Right renal cortex interstitium (tissue), 3 donors: ENCODE results near the gene NIPA2. TPM values are rescaled to one million over a fixed set of nuclear protein-coding genes. Genes with fewer than 3 reads are reported as not detected.
"Not testable (repeated sequence)": the region's sequence is repeated elsewhere in the genome, so short reads cannot be mapped to it uniquely, and the experiment has no call there.

ENCODE experiments used
- DNase-seq, 3 donors: peaks; one replicate each; pipeline ENCODE4 v3.0.0-alpha.2; 2013; ENCODE audit warnings: low read depth in 3 of 3, low spot score in 2 of 3
- polyA plus RNA-seq, 3 donors: library from polyadenylated mRNA; unstranded; fragments of 120-200 nt; gene quantifications; one replicate each; pipeline ENCODE4 v1.2.1, GENCODE V29; 2013; ENCODE audit not compliant: insufficient read length in 3 of 3

Gene NIPA2
- polyA plus RNA-seq: 10 to 100 TPM; 59.5 to 63.5 (median 61.5) TPM

DNA sequence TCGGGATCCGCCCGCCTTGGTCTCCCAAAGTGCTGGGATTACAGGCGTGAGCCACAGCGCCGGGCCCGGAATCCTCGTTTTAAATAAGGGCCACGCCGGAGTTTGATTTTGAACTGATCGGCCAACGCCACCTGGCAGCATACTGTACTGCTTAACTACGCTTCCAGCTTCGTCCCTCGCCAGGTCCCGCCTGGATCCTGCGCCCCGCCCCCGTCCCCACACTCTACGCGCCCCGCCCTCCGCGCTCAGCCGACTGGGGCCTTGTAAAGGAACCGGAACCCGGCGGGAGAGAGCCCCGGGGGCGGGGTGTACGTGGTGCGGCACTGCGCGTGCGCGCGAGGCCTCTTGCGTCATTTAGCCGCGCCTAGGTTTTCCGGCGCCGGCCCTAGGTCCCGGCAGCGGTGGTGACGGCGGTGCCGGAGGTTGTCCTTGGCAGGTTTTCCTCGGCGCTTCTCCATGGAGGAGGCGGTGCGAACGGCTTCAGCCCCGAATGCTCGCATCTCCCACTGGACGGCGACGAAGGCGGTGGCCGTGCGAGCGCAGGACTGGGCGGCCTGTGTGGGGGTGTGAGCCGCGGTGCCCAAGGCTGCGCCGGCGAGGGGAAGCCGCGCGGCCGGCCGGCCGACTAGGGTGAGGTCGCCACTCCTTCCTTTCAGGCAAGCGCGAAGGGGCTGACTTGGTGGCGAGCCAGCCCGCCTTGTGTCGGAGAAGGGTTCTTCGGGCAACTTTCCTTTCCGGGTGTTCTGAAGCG is at the start of gene NIPA2:
Gene NIPA2 (plus strand): TSS at position 375 of the 751 bp plus-strand sequence. CDS start 13,066 bp downstream, outside the sequence.
- peak; percentile 93 to 94 (median 93) for DNase-seq

GRCh38 chr15:22794063-22794462 is 44.4 kb upstream of the NIPA2 start:
- DNase-seq: no peak

GRCh38 chr15:22794621-22795167 is 43.8 kb upstream of the NIPA2 start:
- no peak for DNase-seq

DNA sequence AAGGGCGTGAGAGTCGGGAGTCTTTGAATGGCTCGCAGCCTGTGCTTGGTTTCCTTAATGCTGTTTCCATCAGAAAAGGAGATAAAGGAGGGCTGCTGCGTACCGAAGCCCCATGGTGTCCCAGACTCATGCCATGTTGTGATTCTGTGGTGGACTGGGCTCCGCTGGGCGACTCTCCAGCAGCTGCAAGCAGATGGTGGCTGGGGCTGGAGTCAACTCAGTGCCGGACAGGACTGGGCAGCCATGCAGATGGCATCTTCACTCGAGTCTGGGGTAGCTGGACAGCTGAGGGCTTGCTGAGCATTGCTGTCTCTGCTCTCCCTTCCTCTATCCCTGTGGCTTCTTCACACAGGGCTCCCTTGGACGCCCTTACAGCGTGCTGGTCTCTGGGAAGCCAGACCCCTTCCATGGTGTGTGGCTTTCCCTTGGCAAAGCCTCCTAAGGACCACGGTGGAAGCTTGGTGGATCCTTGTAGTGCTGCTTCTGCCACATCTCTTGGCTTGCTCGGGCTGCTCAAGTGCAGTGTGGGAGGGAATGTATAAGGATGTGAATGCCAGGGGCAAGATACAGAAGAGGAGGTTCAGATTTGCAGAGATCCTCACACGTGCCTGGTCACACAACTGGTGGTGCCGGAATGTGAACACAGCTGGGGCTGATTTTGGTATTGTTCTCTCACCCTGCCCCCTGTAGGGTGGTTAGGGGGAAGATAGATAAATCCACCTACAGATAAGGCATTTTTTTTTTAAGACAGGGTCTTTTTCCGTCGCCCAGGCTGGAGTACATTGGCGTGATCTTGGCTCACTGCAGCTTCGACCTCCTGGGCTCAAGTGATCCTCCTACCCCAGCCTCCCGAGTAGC is 43.0 kb upstream of the NIPA2 start:
- DNase-seq: no peak

DNA sequence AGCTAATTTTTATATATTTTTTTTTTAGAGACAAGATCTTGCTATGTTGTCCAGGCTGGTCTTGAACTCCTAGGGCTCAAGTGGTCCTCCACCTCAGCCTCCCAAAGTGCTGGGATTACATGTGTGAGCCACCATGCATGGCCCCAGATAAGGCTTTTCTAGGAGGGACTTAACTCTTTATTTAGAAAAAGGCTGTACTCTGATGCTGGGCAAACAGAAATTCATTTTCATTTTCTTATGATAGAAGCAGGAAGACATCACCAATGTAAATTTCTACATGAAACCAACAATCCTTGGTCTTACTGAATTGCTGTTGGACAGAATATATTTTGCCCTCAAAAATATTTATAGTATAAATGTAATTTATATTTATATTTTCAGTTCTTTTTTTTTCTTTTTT is 42.4 kb upstream of the NIPA2 start:
- DNase-seq: no peak

DNA sequence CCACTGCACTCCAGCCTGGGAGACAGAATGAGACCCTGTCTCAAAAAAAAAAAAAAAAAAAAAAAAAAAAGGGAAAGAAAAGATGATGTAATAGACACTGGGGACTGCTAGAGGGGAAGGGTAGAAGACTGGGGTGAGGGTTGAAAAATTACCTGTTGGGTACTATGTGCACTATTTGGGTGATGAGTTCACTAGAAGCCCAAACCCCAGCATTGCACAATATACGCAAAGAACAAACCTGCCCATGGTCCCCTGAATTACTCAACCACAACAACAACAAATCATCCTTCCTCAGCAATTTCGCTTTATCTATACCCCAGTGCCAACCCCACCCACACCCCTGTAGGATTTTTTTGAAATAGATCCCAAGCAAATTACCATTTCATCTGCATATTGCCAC is 38.6 kb upstream of the NIPA2 start:
- DNase-seq: no peak

- not testable (repeated sequence) for DNase-seq
Measured at GRCh38 chr15:22803006-22803405, 35.5 kb upstream of the NIPA2 start.

DNA sequence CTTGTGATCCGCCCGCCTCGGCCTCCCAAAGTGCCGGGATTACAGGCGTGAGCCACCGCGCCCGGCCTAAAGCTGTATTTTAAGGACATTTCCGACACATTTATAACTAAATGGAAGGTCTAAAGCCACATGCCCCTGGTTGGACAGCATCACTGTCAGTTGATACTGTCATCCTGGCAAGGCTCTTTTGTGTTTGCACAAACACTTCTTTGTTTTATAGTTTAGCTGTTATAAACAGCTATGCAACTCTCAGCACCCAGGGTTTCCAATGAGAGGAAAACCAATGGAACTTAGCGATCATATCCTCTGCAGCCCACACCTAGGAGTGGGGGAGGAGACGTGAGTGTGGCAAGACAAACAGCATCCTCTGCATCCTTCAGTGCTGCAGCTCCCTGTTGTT is 32.3 kb upstream of the NIPA2 start:
- DNase-seq: no peak

GRCh38 chr15:22806664-22807063 is 31.8 kb upstream of the NIPA2 start:
- DNase-seq: no peak

DNA sequence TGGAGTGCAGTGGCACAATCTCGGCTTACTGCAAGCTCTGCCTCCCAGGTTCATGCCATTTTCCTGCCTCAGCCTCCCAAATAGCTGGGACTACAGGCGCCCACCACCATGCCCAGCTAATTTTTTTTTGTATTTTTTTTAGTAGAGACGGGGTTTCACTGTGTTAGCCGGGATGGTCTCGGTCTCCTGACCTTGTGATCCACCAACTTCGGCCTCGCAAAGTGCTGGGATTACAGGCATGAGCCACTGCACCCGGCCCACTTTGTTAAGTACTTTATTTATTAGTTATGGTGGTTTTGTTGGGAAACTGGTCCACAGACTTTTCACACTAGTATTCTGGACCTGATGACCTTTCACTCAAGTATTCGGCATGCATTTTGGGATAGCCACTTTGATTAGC is 30.6 kb upstream of the NIPA2 start:
- DNase-seq: not testable (repeated sequence)

GRCh38 chr15:22808240-22808639 is 30.2 kb upstream of the NIPA2 start:
- no peak for DNase-seq

GRCh38 chr15:22808761-22809280 is 29.6 kb upstream of the NIPA2 start:
- DNase-seq: no peak

DNA sequence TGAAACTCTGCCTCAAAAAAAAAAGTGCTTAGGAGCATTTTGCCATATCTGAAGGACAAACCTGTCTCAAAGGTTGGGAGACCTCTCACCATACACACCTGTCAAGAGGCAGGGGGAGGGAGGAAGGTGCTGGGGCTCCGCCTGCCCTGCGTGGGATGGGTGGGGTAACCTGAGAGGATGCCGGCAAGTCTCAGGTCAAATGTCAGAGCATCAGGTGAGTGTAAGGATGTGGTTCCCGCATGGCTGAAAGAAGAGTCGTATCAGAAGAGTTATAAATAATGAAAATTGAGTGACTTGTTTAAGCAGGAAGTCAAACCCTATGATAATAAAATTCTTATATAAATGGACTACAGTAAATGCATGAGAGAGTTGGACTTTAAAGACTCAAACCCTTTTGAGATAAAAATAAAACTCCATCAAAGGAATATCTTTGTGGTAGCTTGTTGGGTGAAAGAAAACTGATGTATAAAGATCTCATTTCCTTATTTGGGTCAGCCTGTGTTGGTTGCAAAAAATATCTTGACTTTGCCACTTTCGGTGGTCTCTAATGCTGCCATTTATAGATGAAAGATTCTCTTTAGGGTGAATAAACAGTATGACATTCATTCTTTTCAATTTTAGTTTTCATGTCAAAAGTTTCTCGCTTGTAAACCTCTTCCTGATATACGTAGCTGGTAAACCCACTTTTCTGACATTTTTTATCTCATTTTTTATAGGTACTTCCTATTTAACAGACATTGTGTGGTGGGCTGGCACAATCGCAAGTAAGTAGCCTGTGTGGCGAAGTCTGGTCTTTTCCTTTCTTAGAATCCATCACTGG is 28.2 kb upstream of the NIPA2 start:
- no peak for DNase-seq

GRCh38 chr15:22810853-22811338 is 27.6 kb upstream of the NIPA2 start:
- DNase-seq: no peak

- DNase-seq: no peak
Measured at GRCh38 chr15:22811640-22812039, 26.8 kb upstream of the NIPA2 start.

- no peak for DNase-seq
Measured at GRCh38 chr15:22813844-22814243, 24.6 kb upstream of the NIPA2 start.

DNA sequence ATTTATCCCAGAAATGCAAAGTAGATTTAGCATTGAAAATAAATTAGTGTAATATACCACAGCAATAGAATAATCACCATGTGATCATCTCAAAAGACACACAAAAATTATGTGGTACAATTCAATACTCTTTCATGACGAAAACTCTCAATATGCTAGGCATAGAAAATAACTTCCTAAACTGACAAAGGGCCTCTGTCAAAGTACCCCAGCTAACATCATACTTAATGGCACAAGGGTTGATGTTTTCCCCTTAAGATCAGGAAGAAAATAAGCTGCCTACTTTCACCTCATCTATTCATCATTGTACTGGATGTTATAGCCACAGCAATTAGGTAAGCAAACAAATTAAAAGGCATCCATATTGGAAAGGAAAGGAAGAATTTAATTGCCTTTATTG is 22.7 kb upstream of the NIPA2 start:
- no peak for DNase-seq

- DNase-seq: no peak
Measured at GRCh38 chr15:22819651-22820050, 18.8 kb upstream of the NIPA2 start.

GRCh38 chr15:22823495-22824128 is 14.9 kb upstream of the NIPA2 start:
- no peak for DNase-seq

- no peak for DNase-seq
Measured at GRCh38 chr15:22827125-22827524, 11.3 kb upstream of the NIPA2 start.
